HG02943 (cell line): ENCODE results near the gene ANGPTL1.
"Not testable (repeated sequence)": the region's sequence is repeated elsewhere in the genome, so short reads cannot be mapped to it uniquely, and the experiment has no call there.

Experiments used
- ATAC-seq: cut with Tn5 transposase; IDR thresholded peaks from one replicate; pipeline ENCODE4 v1.9.1; 2021; ENCODE audit warnings: mild to moderate bottlenecking, low read depth, moderate library complexity; ENCODE audit not compliant: unreplicated experiment

The ANGPTL1 gene

GRCh38 chr1:178869119-178869697 is 1.7 kb downstream of the ANGPTL1 start:
- no peak for ATAC-seq

- no peak for ATAC-seq
Measured at GRCh38 chr1:178868706-178869105, 2.2 kb downstream of the ANGPTL1 start.

- ATAC-seq = no peak
Measured at GRCh38 chr1:178867670-178868069, 3.2 kb downstream of the ANGPTL1 start.

- no peak for ATAC-seq
Measured at GRCh38 chr1:178864326-178864725, 6.6 kb downstream of the ANGPTL1 start.

GRCh38 chr1:178862864-178863263 is 8.0 kb downstream of the ANGPTL1 start:
- no peak for ATAC-seq

GRCh38 chr1:178862416-178862815 is 8.5 kb downstream of the ANGPTL1 start:
- no peak for ATAC-seq

GRCh38 chr1:178857126-178857525 is 13.8 kb downstream of the ANGPTL1 start:
- no peak for ATAC-seq

GRCh38 chr1:178849918-178850317 is 21.0 kb downstream of the ANGPTL1 start:
- no peak for ATAC-seq

- ATAC-seq = not testable (repeated sequence)
Measured at GRCh38 chr1:178847919-178848318, 23.0 kb downstream of the ANGPTL1 start.

- ATAC-seq = no peak
Measured at GRCh38 chr1:178847396-178847849, 23.5 kb downstream of the ANGPTL1 start.

GRCh38 chr1:178846306-178846705 is 24.6 kb downstream of the ANGPTL1 start:
- no peak for ATAC-seq

- no peak for ATAC-seq
Measured at GRCh38 chr1:178844436-178844835, 26.4 kb downstream of the ANGPTL1 start.

- no peak for ATAC-seq
Measured at GRCh38 chr1:178825167-178825566, 45.7 kb downstream of the ANGPTL1 start.

GRCh38 chr1:178821134-178821866 is 49.6 kb downstream of the ANGPTL1 start:
- no peak for ATAC-seq

- ATAC-seq = no peak
Measured at GRCh38 chr1:178819123-178819522, 51.8 kb downstream of the ANGPTL1 start.

GRCh38 chr1:178818416-178818815 is 52.5 kb downstream of the ANGPTL1 start:
- ATAC-seq = no peak

- ATAC-seq = no peak
Measured at GRCh38 chr1:178810585-178810984, 60.3 kb downstream of the ANGPTL1 start.

GRCh38 chr1:178808529-178808928 is 62.3 kb downstream of the ANGPTL1 start:
- ATAC-seq = no peak

GRCh38 chr1:178806665-178807300 is 64.1 kb downstream of the ANGPTL1 start:
- ATAC-seq = no peak

GRCh38 chr1:178802873-178803272 is 68.0 kb downstream of the ANGPTL1 start:
- ATAC-seq = no peak
